ENCODE results near the gene SSTR5. TPM values are rescaled to one million over a fixed set of nuclear protein-coding genes. Genes with fewer than 3 reads are reported as not detected.

Gene SSTR5
- total RNA-seq, 1 donor = not detected

- no peak for DNase-seq (ENCODE audit: low read depth)
- no peak for TF ChIP-seq CTCF (IDR thresholded peaks at IDR 0.05; ENCODE audit: insufficient read depth, low read length)
- H3K4me3 ChIP-seq (ENCODE audit: low read depth, low read length) = no peak overlapping the region
Measured at GRCh38 chr16:1049976-1050247, 22.6 kb upstream of the SSTR5 start.

GRCh38 chr16:1050516-1050915 lies 22.0 kb upstream of the SSTR5 start:
- TF ChIP-seq CTCF (IDR thresholded peaks at IDR 0.05; ENCODE audit: insufficient read depth, low read length) = no peak
- H3K4me3 ChIP-seq (ENCODE audit: low read depth, low read length) = no peak overlapping the region
- no peak for DNase-seq (ENCODE audit: low read depth)

- DNase-seq (ENCODE audit: low read depth) = no peak
- no peak overlapping the region for H3K4me3 ChIP-seq (ENCODE audit: low read depth, low read length)
- TF ChIP-seq CTCF (IDR thresholded peaks at IDR 0.05; ENCODE audit: insufficient read depth, low read length) = no peak
Measured at GRCh38 chr16:1050921-1051320, 21.6 kb upstream of the SSTR5 start.

GRCh38 chr16:1051446-1051845 lies 21.1 kb upstream of the SSTR5 start:
- TF ChIP-seq CTCF (IDR thresholded peaks at IDR 0.05; ENCODE audit: insufficient read depth, low read length) = no peak
- H3K4me3 ChIP-seq (ENCODE audit: low read depth, low read length) = no peak overlapping the region
- DNase-seq (ENCODE audit: low read depth) = no peak

GRCh38 chr16:1052721-1053120 lies 19.8 kb upstream of the SSTR5 start:
- no peak for DNase-seq (ENCODE audit: low read depth)
- no peak for TF ChIP-seq CTCF (IDR thresholded peaks at IDR 0.05; ENCODE audit: insufficient read depth, low read length)
- no peak overlapping the region for H3K4me3 ChIP-seq (ENCODE audit: low read depth, low read length)

GRCh38 chr16:1053121-1053521 lies 19.4 kb upstream of the SSTR5 start:
- DNase-seq (ENCODE audit: low read depth) = no peak
- no peak for TF ChIP-seq CTCF (IDR thresholded peaks at IDR 0.05; ENCODE audit: insufficient read depth, low read length)
- H3K4me3 ChIP-seq (ENCODE audit: low read depth, low read length) = no peak overlapping the region

GRCh38 chr16:1053700-1054368 lies 18.7 kb upstream of the SSTR5 start:
- TF ChIP-seq CTCF (IDR thresholded peaks at IDR 0.05; ENCODE audit: insufficient read depth, low read length) = no peak
- H3K4me3 ChIP-seq (ENCODE audit: low read depth, low read length) = no peak overlapping the region
- DNase-seq (ENCODE audit: low read depth) = no peak

All from fibroblast of the aortic adventitia (primary cell).